Measurements from ENCODE around the gene NEK10. TPM values are rescaled to one million over a fixed set of nuclear protein-coding genes. Genes with fewer than 3 reads are reported as not detected.

The NEK10 gene
- total and polyA plus RNA-seq, 2 of the 13 experiments (the other 11 are each of a cell fraction or from before 2014, with no cell fraction given): 2.8 to 14.2 TPM

DNA sequence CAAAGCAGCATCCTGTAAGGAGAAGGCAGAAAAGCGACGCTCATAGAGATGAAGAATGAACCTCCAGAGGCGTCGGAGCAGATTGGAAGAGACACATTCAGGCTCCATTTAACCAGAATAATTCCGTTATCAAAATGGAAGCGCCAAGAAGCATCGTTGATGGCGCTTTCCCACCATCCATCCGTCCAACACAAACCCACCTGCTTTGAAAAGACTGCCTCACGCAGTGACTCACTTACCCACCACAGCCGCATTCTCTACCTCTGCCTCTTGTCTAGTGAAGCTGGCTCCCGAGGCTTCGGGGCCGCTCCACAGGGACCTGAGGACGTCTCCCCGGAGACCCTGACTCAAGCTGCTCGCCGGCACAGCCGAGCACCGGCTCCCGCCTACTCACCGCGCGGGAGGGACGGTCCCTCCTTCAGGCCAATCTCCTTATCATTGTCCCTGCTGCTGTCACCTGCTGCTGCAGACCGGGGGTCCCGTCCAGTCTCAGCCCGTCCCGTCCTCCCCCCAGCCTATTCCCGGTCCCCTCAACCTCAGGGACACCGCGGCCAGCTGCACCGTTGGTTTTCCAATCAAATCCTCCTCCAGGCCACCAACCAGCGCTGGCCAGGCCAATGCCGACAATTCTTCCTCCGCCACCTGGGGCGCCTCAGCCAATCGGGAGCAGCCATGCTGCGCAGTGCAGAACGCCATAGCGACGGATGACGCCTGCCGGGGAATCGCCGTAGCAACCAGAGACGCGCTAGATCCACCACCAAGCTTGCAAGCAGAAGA is at the start of gene NEK10 (continued):
- TF ChIP-seq, protein P1, sequence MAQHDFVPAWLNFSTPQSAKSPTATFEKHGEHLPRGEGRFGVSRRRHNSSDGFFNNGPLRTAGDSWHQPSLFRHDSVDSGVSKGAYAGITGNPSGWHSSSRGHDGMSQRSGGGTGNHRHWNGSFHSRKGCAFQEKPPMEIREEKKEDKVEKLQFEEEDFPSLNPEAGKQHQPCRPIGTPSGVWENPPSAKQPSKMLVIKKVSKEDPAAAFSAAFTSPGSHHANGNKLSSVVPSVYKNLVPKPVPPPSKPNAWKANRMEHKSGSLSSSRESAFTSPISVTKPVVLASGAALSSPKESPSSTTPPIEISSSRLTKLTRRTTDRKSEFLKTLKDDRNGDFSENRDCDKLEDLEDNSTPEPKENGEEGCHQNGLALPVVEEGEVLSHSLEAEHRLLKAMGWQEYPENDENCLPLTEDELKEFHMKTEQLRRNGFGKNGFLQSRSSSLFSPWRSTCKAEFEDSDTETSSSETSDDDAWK (CRISPR knock-in tag; IDR thresholded peaks at IDR 0.05): no peak
- TF ChIP-seq TARDBP (CRISPR knock-in tag; IDR thresholded peaks at IDR 0.05): peak; percentile 66; the same call in 1 of the 2 replicates
- no peak for TF ChIP-seq JARID2 (CRISPR knock-in tag; IDR thresholded peaks at IDR 0.05; ENCODE audit: insufficient replicate concordance)
- TF ChIP-seq PCBP2 (optimal IDR thresholded peaks at IDR 0.05; ENCODE audit: low read depth, low read length, poor library complexity, severe bottlenecking): no peak
- peak; percentile 61; the same call in 1 of the 2 replicates for TF ChIP-seq RXRB (CRISPR knock-in tag; IDR thresholded peaks at IDR 0.05; ENCODE audit: borderline replicate concordance)
- no peak for TF ChIP-seq ZNF644 (CRISPR knock-in tag; IDR thresholded peaks at IDR 0.05; ENCODE audit: low read depth)
- peak; percentile 57; the same call in 1 of the 2 replicates for TF ChIP-seq ZNF607 (CRISPR knock-in tag; IDR thresholded peaks at IDR 0.05; ENCODE audit: borderline replicate concordance)
- TF ChIP-seq FOSL1 (CRISPR knock-in tag; IDR thresholded peaks at IDR 0.05; ENCODE audit: borderline replicate concordance): no peak
- no peak for TF ChIP-seq ZNF343 (CRISPR knock-in tag; IDR thresholded peaks at IDR 0.05)
- TF ChIP-seq SOX6 (IDR thresholded peaks at IDR 0.05): no peak
- TF ChIP-seq SOX6 (CRISPR knock-in tag; IDR thresholded peaks at IDR 0.05): peak; percentile 33; the same call in 1 of the 2 replicates
- peak; percentile 84 for TF ChIP-seq HDAC2 (CRISPR knock-in tag; IDR thresholded peaks at IDR 0.05)
- no peak for TF ChIP-seq SPEN (CRISPR knock-in tag; IDR thresholded peaks at IDR 0.05; ENCODE audit: low read depth)
- peak; percentile 43; the same call in 1 of the 2 replicates for TF ChIP-seq ATF7-NPFF (CRISPR knock-in tag; IDR thresholded peaks at IDR 0.05; ENCODE audit: low read depth)
- TF ChIP-seq, protein P2, sequence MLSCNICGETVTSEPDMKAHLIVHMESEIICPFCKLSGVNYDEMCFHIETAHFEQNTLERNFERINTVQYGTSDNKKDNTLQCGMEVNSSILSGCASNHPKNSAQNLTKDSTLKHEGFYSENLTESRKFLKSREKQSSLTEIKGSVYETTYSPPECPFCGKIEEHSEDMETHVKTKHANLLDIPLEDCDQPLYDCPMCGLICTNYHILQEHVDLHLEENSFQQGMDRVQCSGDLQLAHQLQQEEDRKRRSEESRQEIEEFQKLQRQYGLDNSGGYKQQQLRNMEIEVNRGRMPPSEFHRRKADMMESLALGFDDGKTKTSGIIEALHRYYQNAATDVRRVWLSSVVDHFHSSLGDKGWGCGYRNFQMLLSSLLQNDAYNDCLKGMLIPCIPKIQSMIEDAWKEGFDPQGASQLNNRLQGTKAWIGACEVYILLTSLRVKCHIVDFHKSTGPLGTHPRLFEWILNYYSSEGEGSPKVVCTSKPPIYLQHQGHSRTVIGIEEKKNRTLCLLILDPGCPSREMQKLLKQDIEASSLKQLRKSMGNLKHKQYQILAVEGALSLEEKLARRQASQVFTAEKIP (CRISPR knock-in tag; IDR thresholded peaks at IDR 0.05; ENCODE audit: borderline replicate concordance): no peak
- no peak for TF ChIP-seq ZNF251 (CRISPR knock-in tag; IDR thresholded peaks at IDR 0.05)
- TF ChIP-seq AHDC1 (CRISPR knock-in tag; IDR thresholded peaks at IDR 0.05; ENCODE audit: borderline replicate concordance): no peak
- no peak for TF ChIP-seq SSRP1 (CRISPR knock-in tag; IDR thresholded peaks at IDR 0.05)
- 0 out of 2 replicates have a peak, but pooled peaks have one; percentile 56 for TF ChIP-seq MIXL1 (CRISPR knock-in tag; IDR thresholded peaks at IDR 0.05)
- TF ChIP-seq ZFP62 (CRISPR knock-in tag; IDR thresholded peaks at IDR 0.05): no peak
- TF ChIP-seq CENPT (CRISPR knock-in tag; IDR thresholded peaks at IDR 0.05; ENCODE audit: low read depth): no peak
- TF ChIP-seq MEIS1 (CRISPR knock-in tag; IDR thresholded peaks at IDR 0.05; ENCODE audit: borderline replicate concordance): no peak
- TF ChIP-seq DMAP1 (CRISPR knock-in tag; IDR thresholded peaks at IDR 0.05): no peak

Measured in HepG2 (cell line).